ENCODE results near the gene UMAD1.

The UMAD1 gene

GRCh38 chr7:7640221-7641128 is at the start of gene UMAD1:
Gene UMAD1, plus strand, starts transcription at chr7:7640752. Its CDS starts 32,620 bp downstream, at chr7:7673372.
- peak; percentile 93 for DNase-seq (ENCODE audit: low read depth in 2 of 2)

- no peak for DNase-seq (ENCODE audit: low read depth in 2 of 2)
Measured at GRCh38 chr7:7595451-7595850, 45.1 kb upstream of the UMAD1 start.

GRCh38 chr7:7596176-7596575 is 44.4 kb upstream of the UMAD1 start:
- no peak for DNase-seq (ENCODE audit: low read depth in 2 of 2)

GRCh38 chr7:7607010-7607409 is 33.5 kb upstream of the UMAD1 start:
- no peak for DNase-seq (ENCODE audit: low read depth in 2 of 2)

GRCh38 chr7:7609330-7609729 is 31.2 kb upstream of the UMAD1 start:
- DNase-seq (ENCODE audit: low read depth in 2 of 2), result no peak

GRCh38 chr7:7612519-7612918 is 28.0 kb upstream of the UMAD1 start:
- no peak for DNase-seq (ENCODE audit: low read depth in 2 of 2)

GRCh38 chr7:7613210-7613609 is 27.3 kb upstream of the UMAD1 start:
- no peak for DNase-seq (ENCODE audit: low read depth in 2 of 2)

GRCh38 chr7:7614018-7614741 is 26.4 kb upstream of the UMAD1 start:
- no peak for DNase-seq (ENCODE audit: low read depth in 2 of 2)

- DNase-seq (ENCODE audit: low read depth in 2 of 2), result no peak
Measured at GRCh38 chr7:7617550-7617949, 23.0 kb upstream of the UMAD1 start.

- no peak for DNase-seq (ENCODE audit: low read depth in 2 of 2)
Measured at GRCh38 chr7:7618410-7618809, 22.1 kb upstream of the UMAD1 start.

- no peak for DNase-seq (ENCODE audit: low read depth in 2 of 2)
Measured at GRCh38 chr7:7620236-7620635, 20.3 kb upstream of the UMAD1 start.

GRCh38 chr7:7620644-7621210 is 19.8 kb upstream of the UMAD1 start:
- no peak for DNase-seq (ENCODE audit: low read depth in 2 of 2)

- DNase-seq (ENCODE audit: low read depth in 2 of 2), result no peak
Measured at GRCh38 chr7:7628476-7628875, 12.1 kb upstream of the UMAD1 start.

GRCh38 chr7:7630626-7631329 is 9.8 kb upstream of the UMAD1 start:
- no peak for DNase-seq (ENCODE audit: low read depth in 2 of 2)

GRCh38 chr7:7639421-7639820 is 1.1 kb upstream of the UMAD1 start:
- no peak for DNase-seq (ENCODE audit: low read depth in 2 of 2)

GRCh38 chr7:7639847-7640220 is 718 bp upstream of the UMAD1 start:
- DNase-seq (ENCODE audit: low read depth in 2 of 2), result peak; percentile 13 to 35

GRCh38 chr7:7641129-7641663 is 644 bp downstream of the UMAD1 start:
- no peak for DNase-seq (ENCODE audit: low read depth in 2 of 2)

GRCh38 chr7:7642081-7642480 is 1.5 kb downstream of the UMAD1 start:
- no peak for DNase-seq (ENCODE audit: low read depth in 2 of 2)

GRCh38 chr7:7647495-7648036 is 7.0 kb downstream of the UMAD1 start:
- no peak for DNase-seq (ENCODE audit: low read depth in 2 of 2)

- DNase-seq (ENCODE audit: low read depth in 2 of 2), result no peak
Measured at GRCh38 chr7:7650682-7651206, 10.2 kb downstream of the UMAD1 start.

GRCh38 chr7:7651479-7651878 is 10.9 kb downstream of the UMAD1 start:
- no peak for DNase-seq (ENCODE audit: low read depth in 2 of 2)

Data from activated CD4-positive, alpha-beta T cell treated with anti-CD3 and anti-CD28 coated beads for 24 hours (primary cell).